ENCODE data around the gene C6orf136. TPM values are rescaled to one million over a fixed set of nuclear protein-coding genes. Genes with fewer than 3 reads are reported as not detected.

The C6orf136 gene
- total and polyA plus RNA-seq, 4 donors: 2.0 to 12.0 (median 9.8) TPM

GRCh38 chr6:30615958-30616810 is 30.7 kb upstream of the C6orf136 start:
- peak overlapping the region; percentile 99 to 100 for H3K9ac ChIP-seq (ENCODE audit: low read depth in 1 of 2, low read length in 2 of 2)
- H3K4me3 ChIP-seq (ENCODE audit: low read depth in 1 of 3, low read length in 3 of 3): peak overlapping the region; percentile 90 to 97 (median 96)
- no peaks in the 10 kb centered on the region for H3K9me3 ChIP-seq (ENCODE audit: control insufficient read depth in 4 of 4, low read length in 3 of 4)
- peak; percentile 56 for DNase-seq (ENCODE audit: low spot score)
- H3K36me3 ChIP-seq (ENCODE audit: control insufficient read depth in 4 of 4, insufficient read depth in 3 of 4, low read depth in 1 of 4, low read length in 3 of 4): peaks cover 4 to 16% (median 11%) of the 10 kb centered on the region in 4 donors
- H3K27me3 ChIP-seq (ENCODE audit: control insufficient read depth in 4 of 4, insufficient read depth in 4 of 4, low read length in 3 of 4): no peaks in the 10 kb centered on the region
- TF ChIP-seq JUND (IDR thresholded peaks at IDR 0.05) (peak in 1 of 2 donors; percentile 23), YY1 (IDR thresholded peaks at IDR 0.05) (no peak), ATF3 (IDR thresholded peaks at IDR 0.05) (peak; percentile 14), FOXA2 (IDR thresholded peaks at IDR 0.05) (no peak), RXRA (IDR thresholded peaks at IDR 0.05) (peak in 1 of 2 donors; percentile 9), SP1 (IDR thresholded peaks at IDR 0.05) (no peak), REST (IDR thresholded peaks at IDR 0.05) (no peak), CTCF (IDR thresholded peaks at IDR 0.05; ENCODE audit: low read depth, low read length, missing input control) (no peak), HNF4A (conservative IDR thresholded peaks at IDR 0.05) (no peak), ZBTB33 (IDR thresholded peaks at IDR 0.05) (no peak), RAD21 (IDR thresholded peaks at IDR 0.05) (no peak), GABPA (IDR thresholded peaks at IDR 0.05 in 1 of 2, conservative IDR thresholded peaks at IDR 0.05 in 1 of 2) (no peak), EGR1 (IDR thresholded peaks at IDR 0.05; ENCODE audit: low read depth in 2 of 2) (no peak), FOXA1 (IDR thresholded peaks at IDR 0.05) (no peak)
- peaks cover 2 to 23% (median 14%) of the 10 kb centered on the region in 4 donors for H3K4me1 ChIP-seq (ENCODE audit: control insufficient read depth in 4 of 4, insufficient read depth in 4 of 4, low read length in 3 of 4)
- WGBS: under 1% methylated on average over 10 of the region's 10 CpGs
- peak overlapping the region; percentile 83 to 92 for H3K27ac ChIP-seq (ENCODE audit: low read depth in 1 of 2, low read length in 2 of 2)
